ENCODE results near the gene PRR5L.

Gene PRR5L

GRCh38 chr11:36402568-36403170 lies 106.6 kb downstream of the PRR5L start:
- no peak for DNase-seq (ENCODE audit: low spot score)

GRCh38 chr11:36403661-36404060 lies 107.6 kb downstream of the PRR5L start:
- DNase-seq (ENCODE audit: low spot score) = no peak

GRCh38 chr11:36404831-36405230 lies 108.7 kb downstream of the PRR5L start:
- no peak for DNase-seq (ENCODE audit: low spot score)

- DNase-seq (ENCODE audit: low spot score) = no peak
Observed at GRCh38 chr11:36405585-36406367, 109.7 kb downstream of the PRR5L start.

- DNase-seq (ENCODE audit: low spot score) = no peak
Observed at GRCh38 chr11:36407356-36407755, 111.3 kb downstream of the PRR5L start.

GRCh38 chr11:36408498-36409136 lies 112.5 kb downstream of the PRR5L start:
- DNase-seq (ENCODE audit: low spot score) = no peak

- no peak for DNase-seq (ENCODE audit: low spot score)
Observed at GRCh38 chr11:36409152-36409816, 113.2 kb downstream of the PRR5L start.

GRCh38 chr11:36411202-36411640 lies 115.1 kb downstream of the PRR5L start:
- peak; percentile 28 for DNase-seq (ENCODE audit: low spot score)

- DNase-seq (ENCODE audit: low spot score) = no peak
Observed at GRCh38 chr11:36412781-36413383, 116.8 kb downstream of the PRR5L start.

- no peak for DNase-seq (ENCODE audit: low spot score)
Observed at GRCh38 chr11:36417154-36417553, 121.1 kb downstream of the PRR5L start.

GRCh38 chr11:36419791-36420424 lies 123.8 kb downstream of the PRR5L start:
- DNase-seq (ENCODE audit: low spot score) = no peak

GRCh38 chr11:36421546-36422155 lies 125.6 kb downstream of the PRR5L start:
- DNase-seq (ENCODE audit: low spot score) = no peak

GRCh38 chr11:36425561-36426081 lies 129.5 kb downstream of the PRR5L start:
- DNase-seq (ENCODE audit: low spot score) = no peak

GRCh38 chr11:36426226-36426848 lies 130.2 kb downstream of the PRR5L start:
- no peak for DNase-seq (ENCODE audit: low spot score)

- DNase-seq (ENCODE audit: low spot score) = no peak
Observed at GRCh38 chr11:36427079-36427478, 131.0 kb downstream of the PRR5L start.

GRCh38 chr11:36427876-36428275 lies 131.8 kb downstream of the PRR5L start:
- DNase-seq (ENCODE audit: low spot score) = no peak

- peak; percentile 39 for DNase-seq (ENCODE audit: low spot score)
Observed at GRCh38 chr11:36431429-36432092, 135.5 kb downstream of the PRR5L start.

GRCh38 chr11:36432093-36432469 lies 136.0 kb downstream of the PRR5L start:
- DNase-seq (ENCODE audit: low spot score) = no peak

GRCh38 chr11:36432738-36433137 lies 136.7 kb downstream of the PRR5L start:
- DNase-seq (ENCODE audit: low spot score) = no peak

GRCh38 chr11:36436064-36436463 lies 140.0 kb downstream of the PRR5L start:
- no peak for DNase-seq (ENCODE audit: low spot score)

All from putamen (tissue), 1 donor.